Erythroblast (primary cell): Measurements from ENCODE around the gene OVOL2.

Experiments used
- GATA1 ChIP-seq: IDR thresholded peaks from 2 replicates; pipeline ENCODE4 v1.6.1; 2011; ENCODE audit warnings: low read depth, mild to moderate bottlenecking, control low read depth, low read length, moderate library complexity
- POLR2A ChIP-seq: IDR thresholded peaks from 2 replicates; pipeline ENCODE4 v1.6.1; 2011; ENCODE audit warnings: mild to moderate bottlenecking, low read length

GRCh38 chr20:18039063-18039462 is 18.7 kb downstream of the OVOL2 start:
- TF ChIP-seq POLR2A (no peak), GATA1 (no peak)
